ENCODE data around the gene CTSO.
"Not testable (repeated sequence)": the region's sequence is repeated elsewhere in the genome, so short reads cannot be mapped to it uniquely, and the experiment has no call there.

The CTSO gene

GRCh38 chr4:155954118-155954685 lies 536 bp upstream of the CTSO start:
- DNase-seq, result no peak

GRCh38 chr4:155952501-155952901 lies 1.2 kb downstream of the CTSO start:
- no peak for DNase-seq

GRCh38 chr4:155950461-155950860 lies 3.2 kb downstream of the CTSO start:
- DNase-seq, result no peak

GRCh38 chr4:155948541-155948940 lies 5.1 kb downstream of the CTSO start:
- DNase-seq, result no peak

- no peak for DNase-seq
These were observed 7.2 kb downstream of the CTSO start for GRCh38 chr4:155946486-155946885.

GRCh38 chr4:155944516-155944915 lies 9.2 kb downstream of the CTSO start:
- DNase-seq, result no peak

GRCh38 chr4:155943605-155944291 lies 9.9 kb downstream of the CTSO start:
- no peak for DNase-seq

GRCh38 chr4:155941820-155942219 lies 11.8 kb downstream of the CTSO start:
- DNase-seq, result no peak

- DNase-seq, result no peak
These were observed 12.4 kb downstream of the CTSO start for GRCh38 chr4:155941085-155941790.

- DNase-seq, result no peak
These were observed 18.2 kb downstream of the CTSO start for GRCh38 chr4:155935389-155935986.

- DNase-seq, result not testable (repeated sequence)
These were observed 19.0 kb downstream of the CTSO start for GRCh38 chr4:155934634-155935033.

GRCh38 chr4:155931634-155932033 lies 22.0 kb downstream of the CTSO start:
- DNase-seq, result no peak

- no peak for DNase-seq
These were observed 23.3 kb downstream of the CTSO start for GRCh38 chr4:155930330-155930729.

GRCh38 chr4:155929833-155930232 lies 23.8 kb downstream of the CTSO start:
- DNase-seq, result no peak

GRCh38 chr4:155924637-155925036 lies 29.0 kb downstream of the CTSO start:
- no peak for DNase-seq

GRCh38 chr4:155921597-155921996 lies 32.1 kb downstream of the CTSO start:
- no peak for DNase-seq

GRCh38 chr4:155914782-155915181 lies 38.9 kb downstream of the CTSO start:
- DNase-seq, result no peak

GRCh38 chr4:155911905-155912304 lies 41.8 kb downstream of the CTSO start:
- DNase-seq, result no peak

- no peak for DNase-seq
These were observed 43.9 kb downstream of the CTSO start for GRCh38 chr4:155909615-155910226.

- no peak for DNase-seq
These were observed 45.2 kb downstream of the CTSO start for GRCh38 chr4:155908187-155909139.

- DNase-seq, result no peak
These were observed 46.1 kb downstream of the CTSO start for GRCh38 chr4:155907556-155907955.

GRCh38 chr4:155906554-155907247 lies 47.0 kb downstream of the CTSO start:
- no peak for DNase-seq
